ENCODE data around the gene CDC42EP4.

DNA sequence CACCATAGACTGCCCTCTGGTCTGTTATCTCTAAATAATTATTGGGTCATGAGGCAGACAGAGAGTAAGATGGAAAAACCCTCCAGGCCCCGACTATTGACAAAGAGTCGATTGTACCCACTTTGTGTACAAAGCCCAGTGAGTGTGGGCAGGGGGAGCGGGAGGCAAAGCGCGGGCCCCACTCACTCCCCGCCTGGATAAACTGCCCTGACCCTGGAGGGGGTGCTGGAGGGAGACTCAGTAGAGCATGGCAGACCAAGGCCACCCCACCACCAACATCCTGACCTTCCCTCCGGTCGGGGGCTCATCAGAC is 38.9 kb downstream of the CDC42EP4 start:
- TF ChIP-seq POLR2A (IDR thresholded peaks at IDR 0.05): no peak
- TF ChIP-seq, protein P1, sequence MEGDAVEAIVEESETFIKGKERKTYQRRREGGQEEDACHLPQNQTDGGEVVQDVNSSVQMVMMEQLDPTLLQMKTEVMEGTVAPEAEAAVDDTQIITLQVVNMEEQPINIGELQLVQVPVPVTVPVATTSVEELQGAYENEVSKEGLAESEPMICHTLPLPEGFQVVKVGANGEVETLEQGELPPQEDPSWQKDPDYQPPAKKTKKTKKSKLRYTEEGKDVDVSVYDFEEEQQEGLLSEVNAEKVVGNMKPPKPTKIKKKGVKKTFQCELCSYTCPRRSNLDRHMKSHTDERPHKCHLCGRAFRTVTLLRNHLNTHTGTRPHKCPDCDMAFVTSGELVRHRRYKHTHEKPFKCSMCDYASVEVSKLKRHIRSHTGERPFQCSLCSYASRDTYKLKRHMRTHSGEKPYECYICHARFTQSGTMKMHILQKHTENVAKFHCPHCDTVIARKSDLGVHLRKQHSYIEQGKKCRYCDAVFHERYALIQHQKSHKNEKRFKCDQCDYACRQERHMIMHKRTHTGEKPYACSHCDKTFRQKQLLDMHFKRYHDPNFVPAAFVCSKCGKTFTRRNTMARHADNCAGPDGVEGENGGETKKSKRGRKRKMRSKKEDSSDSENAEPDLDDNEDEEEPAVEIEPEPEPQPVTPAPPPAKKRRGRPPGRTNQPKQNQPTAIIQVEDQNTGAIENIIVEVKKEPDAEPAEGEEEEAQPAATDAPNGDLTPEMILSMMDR (IDR thresholded peaks at IDR 0.05): no peak
- no peak for TF ChIP-seq POLR2AphosphoS5 (IDR thresholded peaks at IDR 0.05)

Measured in stomach (tissue), 4 donors.